GM23248 (cell line): ENCODE measurements around the gene VPS37D.

Experiments
- EZH2 ChIP-seq: fragments of 200-600 bp; sonication (generic); IDR thresholded peaks from 2 replicates; pipeline ENCODE4 v1.6.1; 2018; ENCODE audit warnings: antibody characterized with exemption, mild to moderate bottlenecking; ENCODE audit not compliant: insufficient read depth, poor library complexity, severe bottlenecking
- EZH2phosphoT487 ChIP-seq: fragments of 200-600 bp; sonication (generic); IDR thresholded peaks from 2 replicates; pipeline ENCODE4 v1.6.1; 2018; ENCODE audit warnings: antibody characterized with exemption, moderate library complexity, mild to moderate bottlenecking, low read depth; ENCODE audit not compliant: insufficient read depth

GRCh38 chr7:73621168-73622063, 46.2 kb upstream of the VPS37D start:
- TF ChIP-seq EZH2, result no peak
- TF ChIP-seq EZH2phosphoT487, result no peak
